Measurements from ENCODE around the gene CACTIN. TPM values are rescaled to one million over a fixed set of nuclear protein-coding genes. Genes with fewer than 3 reads are reported as not detected.
"Not testable (repeated sequence)": the region's sequence is repeated elsewhere in the genome, so short reads cannot be mapped to it uniquely, and the experiment has no call there.

CACTIN gene
- total RNA-seq, 6 donors from 2014 or later, result 21.5 to 97.4 (median 25.5) TPM

DNA sequence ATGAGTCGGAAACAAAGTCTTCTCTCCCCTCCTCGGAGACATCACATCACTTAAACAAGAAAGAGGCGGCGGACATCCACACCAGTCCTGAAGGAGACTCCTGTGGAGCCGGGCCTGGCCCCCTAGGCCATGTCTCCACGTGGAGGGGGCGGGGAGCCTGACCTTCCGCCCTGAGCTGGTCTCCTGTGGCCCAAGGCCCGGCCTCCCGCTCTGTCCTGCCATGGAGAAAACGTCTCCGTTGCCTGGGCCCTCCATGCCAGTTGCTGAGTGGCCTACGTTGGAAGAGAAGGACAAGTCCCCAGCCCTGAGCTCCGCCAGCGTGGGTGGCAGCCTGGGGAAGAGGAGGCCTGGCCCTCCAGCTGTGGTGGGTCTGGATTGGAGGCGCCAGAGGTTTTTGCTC lies 5.5 kb upstream of the CACTIN start:
- Histone ChIP-seq H3K9me3 (no peaks in the 10 kb centered on the region), H3K36me3 (peaks cover 0 to 47% (median 33%) of the 10 kb centered on the region in 4 donors), H3K27ac (no peak overlapping the region), H3K4me1 (peaks cover 3 to 5% (median 4%) of the 10 kb centered on the region in 4 donors), H3K4me3 (no peak overlapping the region), H3K27me3 (no peaks in the 10 kb centered on the region)
- 86 to 92% methylated on average over 2 to 9 of the region's 16 CpGs for WGBS, 2 donors
- peak in 1 of 2 donors; percentile 71 for DNase-seq
- no peak for TF ChIP-seq POLR2AphosphoS5 (IDR thresholded peaks at IDR 0.05)
- no peak for TF ChIP-seq EP300 (IDR thresholded peaks at IDR 0.05)
- TF ChIP-seq, protein P1, sequence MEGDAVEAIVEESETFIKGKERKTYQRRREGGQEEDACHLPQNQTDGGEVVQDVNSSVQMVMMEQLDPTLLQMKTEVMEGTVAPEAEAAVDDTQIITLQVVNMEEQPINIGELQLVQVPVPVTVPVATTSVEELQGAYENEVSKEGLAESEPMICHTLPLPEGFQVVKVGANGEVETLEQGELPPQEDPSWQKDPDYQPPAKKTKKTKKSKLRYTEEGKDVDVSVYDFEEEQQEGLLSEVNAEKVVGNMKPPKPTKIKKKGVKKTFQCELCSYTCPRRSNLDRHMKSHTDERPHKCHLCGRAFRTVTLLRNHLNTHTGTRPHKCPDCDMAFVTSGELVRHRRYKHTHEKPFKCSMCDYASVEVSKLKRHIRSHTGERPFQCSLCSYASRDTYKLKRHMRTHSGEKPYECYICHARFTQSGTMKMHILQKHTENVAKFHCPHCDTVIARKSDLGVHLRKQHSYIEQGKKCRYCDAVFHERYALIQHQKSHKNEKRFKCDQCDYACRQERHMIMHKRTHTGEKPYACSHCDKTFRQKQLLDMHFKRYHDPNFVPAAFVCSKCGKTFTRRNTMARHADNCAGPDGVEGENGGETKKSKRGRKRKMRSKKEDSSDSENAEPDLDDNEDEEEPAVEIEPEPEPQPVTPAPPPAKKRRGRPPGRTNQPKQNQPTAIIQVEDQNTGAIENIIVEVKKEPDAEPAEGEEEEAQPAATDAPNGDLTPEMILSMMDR (IDR thresholded peaks at IDR 0.05), result no peak
- TF ChIP-seq POLR2A (IDR thresholded peaks at IDR 0.05), result no peak
- no peak for ATAC-seq (ENCODE audit: low FRiP score in 2 of 2)

DNA sequence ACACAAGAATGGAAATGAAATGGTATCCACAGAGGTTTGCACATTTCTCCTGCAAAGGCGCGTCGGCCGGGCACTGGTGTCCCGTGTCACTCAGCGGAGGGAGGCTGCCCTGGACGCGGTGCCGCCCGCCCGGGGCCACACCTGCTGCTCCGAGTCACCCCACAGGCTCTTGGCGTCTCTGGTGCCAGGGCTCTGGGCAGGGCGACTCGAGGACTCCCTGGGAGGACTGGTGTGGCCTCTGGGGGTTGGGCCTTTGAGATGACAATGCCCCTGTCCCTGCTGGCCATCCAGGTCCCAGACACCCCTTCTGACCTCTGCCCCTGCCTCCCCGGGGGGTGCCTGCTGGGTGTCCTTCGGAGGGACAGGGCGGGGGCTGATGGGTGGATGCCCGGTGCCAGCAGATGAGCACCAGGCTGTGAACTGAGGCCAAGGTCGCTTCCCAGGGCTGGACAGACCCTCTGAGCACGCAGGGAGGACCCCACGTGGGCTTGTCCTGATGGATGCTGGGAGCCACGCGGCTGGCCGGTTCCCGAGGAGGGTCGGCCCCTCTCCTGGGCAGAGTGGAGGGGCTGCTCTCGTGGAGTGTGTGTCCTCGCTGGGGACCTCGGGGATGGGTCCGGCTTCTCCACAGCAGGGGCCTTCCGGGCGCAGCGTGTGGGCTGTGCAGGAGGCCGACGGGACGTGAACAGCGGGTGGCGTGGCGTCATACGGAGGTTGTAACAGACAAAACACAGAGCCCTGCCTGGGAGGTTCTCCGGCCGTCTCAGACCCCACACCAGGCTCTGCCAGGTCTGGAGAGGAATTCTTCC lies 4.7 kb upstream of the CACTIN start:
- no peak overlapping the region for H3K27ac ChIP-seq
- no peaks in the 10 kb centered on the region for H3K27me3 ChIP-seq
- DNase-seq, result peak in 1 of 2 donors; percentile 79
- peaks cover 3 to 6% (median 4%) of the 10 kb centered on the region in 4 donors for H3K4me1 ChIP-seq
- WGBS, 2 donors, result 89 to 97% methylated on average over 25 to 40 of the region's 43 CpGs
- H3K4me3 ChIP-seq, result no peak overlapping the region
- H3K9me3 ChIP-seq, result no peaks in the 10 kb centered on the region
- TF ChIP-seq EP300 (IDR thresholded peaks at IDR 0.05) (no peak), POLR2A (IDR thresholded peaks at IDR 0.05) (no peak), POLR2AphosphoS5 (IDR thresholded peaks at IDR 0.05) (no peak)
- TF ChIP-seq, protein P1 (IDR thresholded peaks at IDR 0.05), result no peak
- no peak for ATAC-seq (ENCODE audit: low FRiP score in 2 of 2)
- peaks cover 0 to 39% (median 27%) of the 10 kb centered on the region in 4 donors for H3K36me3 ChIP-seq

DNA sequence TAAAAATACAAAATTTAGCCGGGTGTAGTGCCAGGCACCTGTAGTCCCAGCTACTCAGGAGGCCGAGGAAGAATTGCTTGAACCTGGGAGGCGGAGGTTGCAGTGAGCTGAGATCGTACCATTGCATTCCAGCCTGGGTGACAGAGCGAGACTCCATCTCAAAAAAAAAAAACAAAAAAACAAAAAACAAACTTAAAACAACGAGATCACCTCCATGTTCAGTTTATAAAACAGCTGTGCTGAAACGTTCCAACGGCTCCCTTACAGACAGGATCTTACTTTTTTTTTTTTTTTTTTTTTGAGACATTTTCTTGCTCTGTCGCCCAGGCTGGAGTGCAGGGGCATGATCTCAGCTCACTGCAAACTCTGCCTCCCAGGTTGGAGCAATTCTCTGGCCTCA lies 2.2 kb upstream of the CACTIN start:
- WGBS, 2 donors, result 73 to 80% methylated on average over 9 of the region's 9 CpGs
- peaks cover 0 to 31% (median 23%) of the 10 kb centered on the region in 4 donors for H3K36me3 ChIP-seq
- not testable (repeated sequence) for ATAC-seq (ENCODE audit: low FRiP score in 2 of 2); H3K4me3 ChIP-seq; H3K27ac ChIP-seq; H3K27me3 ChIP-seq; DNase-seq; H3K9me3 ChIP-seq
- peaks cover 21 to 30% (median 23%) of the 10 kb centered on the region in 4 donors for H3K4me1 ChIP-seq

DNA sequence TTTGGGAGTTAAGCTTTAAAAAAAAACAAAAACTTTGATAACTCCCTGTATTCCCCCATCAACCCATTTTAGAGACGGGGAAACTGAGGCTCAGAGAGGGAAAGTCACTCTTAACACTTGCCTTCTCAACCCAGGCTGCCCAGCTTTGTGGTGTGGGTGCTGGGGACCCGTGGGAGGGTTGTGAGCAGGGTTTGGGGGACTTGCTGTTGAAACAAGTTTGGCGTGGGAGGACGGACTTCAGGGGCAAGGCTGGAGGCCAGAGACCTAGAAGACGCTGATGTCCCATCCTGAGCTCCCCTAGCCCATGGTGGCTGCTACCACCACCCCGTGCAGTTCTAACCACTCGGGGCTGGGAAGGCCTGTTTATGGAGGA lies 747 bp upstream of the CACTIN start:
- ATAC-seq (ENCODE audit: low FRiP score in 2 of 2) (no peak), DNase-seq (no peak)
- 59 to 71% methylated on average over 5 to 7 of the region's 7 CpGs for WGBS, 2 donors
- Histone ChIP-seq H3K27ac (peak overlapping the region in 3 of 4 donors; percentile 86 to 93 (median 92)), H3K27me3 (no peaks in the 10 kb centered on the region), H3K4me1 (peaks cover 21 to 30% (median 23%) of the 10 kb centered on the region in 4 donors), H3K9me3 (no peaks in the 10 kb centered on the region), H3K4me3 (peak overlapping the region in 3 of 4 donors; percentile 96 to 98 (median 97)), H3K36me3 (peaks cover 2 to 31% (median 24%) of the 10 kb centered on the region in 4 donors)
- no peak for TF ChIP-seq POLR2AphosphoS5 (IDR thresholded peaks at IDR 0.05)
- no peak for TF ChIP-seq POLR2A (IDR thresholded peaks at IDR 0.05)
- no peak for TF ChIP-seq EP300 (IDR thresholded peaks at IDR 0.05)
- TF ChIP-seq, protein P1 (IDR thresholded peaks at IDR 0.05), result no peak

DNA sequence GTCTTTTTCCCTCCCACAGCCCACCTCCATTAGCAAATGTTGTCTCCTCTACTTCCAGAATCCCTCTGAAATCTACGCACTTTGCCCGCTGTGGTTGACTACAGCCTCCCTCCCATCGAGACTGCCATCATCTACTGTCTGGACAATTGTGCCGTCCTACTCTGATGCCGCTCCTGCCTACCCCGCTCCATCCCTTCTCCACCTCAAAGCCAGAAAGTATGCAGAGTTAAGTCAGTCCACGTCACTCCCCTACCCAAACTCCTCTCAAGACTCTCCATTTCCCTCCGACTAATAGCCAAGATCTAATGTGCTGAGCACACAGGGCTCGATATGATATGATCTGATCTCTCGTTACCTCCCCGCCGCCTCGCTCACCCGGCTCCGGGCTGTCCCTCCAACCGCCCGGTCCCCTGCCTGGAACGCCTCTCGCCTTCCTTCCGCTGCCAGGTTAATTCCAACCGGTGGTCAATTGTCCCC lies 556 bp downstream of the CACTIN start:
- no peaks in the 10 kb centered on the region for H3K27me3 ChIP-seq
- peak overlapping the region; percentile 94 to 98 (median 96) for H3K4me3 ChIP-seq
- peak overlapping the region; percentile 86 to 94 (median 92) for H3K27ac ChIP-seq
- TF ChIP-seq EP300 (IDR thresholded peaks at IDR 0.05) (no peak), POLR2A (IDR thresholded peaks at IDR 0.05) (no peak), POLR2AphosphoS5 (IDR thresholded peaks at IDR 0.05) (no peak)
- TF ChIP-seq, protein P1 (IDR thresholded peaks at IDR 0.05), result no peak
- H3K9me3 ChIP-seq, result no peaks in the 10 kb centered on the region
- ATAC-seq (ENCODE audit: low FRiP score in 2 of 2), result peak in 1 of 2 donors; percentile 5
- DNase-seq, result no peak
- peaks cover 21 to 30% (median 23%) of the 10 kb centered on the region in 4 donors for H3K4me1 ChIP-seq
- peaks cover 6 to 31% (median 21%) of the 10 kb centered on the region in 4 donors for H3K36me3 ChIP-seq
- 2 to 3% methylated on average over 21 of the region's 21 CpGs for WGBS, 2 donors
